ENCODE results near the gene FHAD1. TPM values are rescaled to one million over a fixed set of nuclear protein-coding genes. Genes with fewer than 3 reads are reported as not detected.
A peak's percentile ranks its signal among the peaks of the same experiment; 100 is the strongest.

FHAD1 gene
- total RNA-seq, 2 experiments from 2014 or later: not detected

- CTCF ChIA-PET: no interaction called here
- Mint-ChIP-seq H3K36me3 (ENCODE audit: low read depth) (no peaks in the 10 kb centered on the region), H3K4me3 (no peak overlapping the region), H3K4me1 (peaks cover 1% of the 10 kb centered on the region), H3K27me3 (peaks cover 27% of the 10 kb centered on the region), H3K9me3 (no peaks in the 10 kb centered on the region), H3K27ac (no peak overlapping the region)
- DNase-seq: no peak
- POLR2A ChIA-PET: no interaction called here
Observed at GRCh38 chr1:15224259-15224869, 22.7 kb upstream of the FHAD1 start.

GRCh38 chr1:15224974-15225373, 22.0 kb upstream of the FHAD1 start:
- ChIA-PET POLR2A (no interaction called here), CTCF (no interaction called here)
- H3K27ac Mint-ChIP-seq: no peak overlapping the region
- H3K9me3 Mint-ChIP-seq: no peaks in the 10 kb centered on the region
- DNase-seq: no peak
- H3K4me3 Mint-ChIP-seq: no peak overlapping the region
- no peaks in the 10 kb centered on the region for H3K36me3 Mint-ChIP-seq (ENCODE audit: low read depth)
- H3K4me1 Mint-ChIP-seq: peaks cover 1% of the 10 kb centered on the region
- peaks cover 25% of the 10 kb centered on the region for H3K27me3 Mint-ChIP-seq

- no peaks in the 10 kb centered on the region for H3K36me3 Mint-ChIP-seq (ENCODE audit: low read depth)
- CTCF ChIA-PET: interaction anchor here (0.6 to 1.2 kb wide), 3 partner anchors 9 to 47 kb away, joined by 3 read pairs; no protein-coding TSS in a partner anchor
- H3K27me3 Mint-ChIP-seq: peaks cover 23% of the 10 kb centered on the region
- H3K4me1 Mint-ChIP-seq: peaks cover 1% of the 10 kb centered on the region
- H3K9me3 Mint-ChIP-seq: no peaks in the 10 kb centered on the region
- H3K27ac Mint-ChIP-seq: no peak overlapping the region
- no peak overlapping the region for H3K4me3 Mint-ChIP-seq
- POLR2A ChIA-PET: no interaction called here
- no peak for DNase-seq
Observed at GRCh38 chr1:15225461-15225860, 21.6 kb upstream of the FHAD1 start.

GRCh38 chr1:15226388-15227255, 20.4 kb upstream of the FHAD1 start:
- no peaks in the 10 kb centered on the region for H3K36me3 Mint-ChIP-seq (ENCODE audit: low read depth)
- ChIA-PET POLR2A (interaction anchor here (0.9 kb wide), 1 partner anchor 26 kb away, joined by 3 read pairs; no protein-coding TSS in a partner anchor), CTCF (interaction anchor here (0.6 to 1.2 kb wide), 3 partner anchors 8 to 46 kb away, joined by 3 read pairs; no protein-coding TSS in a partner anchor)
- H3K4me3 Mint-ChIP-seq: no peak overlapping the region
- no peak for DNase-seq
- no peaks in the 10 kb centered on the region for H3K9me3 Mint-ChIP-seq
- H3K27ac Mint-ChIP-seq: no peak overlapping the region
- H3K27me3 Mint-ChIP-seq: peaks cover 23% of the 10 kb centered on the region
- H3K4me1 Mint-ChIP-seq: peaks cover 8% of the 10 kb centered on the region

GRCh38 chr1:15229707-15230131, 17.3 kb upstream of the FHAD1 start:
- no peaks in the 10 kb centered on the region for H3K9me3 Mint-ChIP-seq
- ChIA-PET CTCF (interaction anchor here (0.6 kb wide), 1 partner anchor 185 kb away, joined by 4 read pairs; no protein-coding TSS in a partner anchor), POLR2A (interaction anchor here (0.7 kb wide), 1 partner anchor 26 kb away, joined by 3 read pairs; no protein-coding TSS in a partner anchor)
- DNase-seq: no peak
- no peak overlapping the region for H3K27ac Mint-ChIP-seq
- no peak overlapping the region for H3K4me3 Mint-ChIP-seq
- peaks cover 15% of the 10 kb centered on the region for H3K4me1 Mint-ChIP-seq
- H3K27me3 Mint-ChIP-seq: peaks cover 10% of the 10 kb centered on the region
- H3K36me3 Mint-ChIP-seq (ENCODE audit: low read depth): no peaks in the 10 kb centered on the region

GRCh38 chr1:15231714-15232201, 15.3 kb upstream of the FHAD1 start:
- ChIA-PET CTCF (no interaction called here), POLR2A (interaction anchor here (0.6 to 0.7 kb wide), 2 partner anchors 16 to 392 kb away, joined by 3 to 5 read pairs; no protein-coding TSS in a partner anchor)
- Mint-ChIP-seq H3K9me3 (no peaks in the 10 kb centered on the region), H3K27ac (no peak overlapping the region), H3K36me3 (ENCODE audit: low read depth) (no peaks in the 10 kb centered on the region), H3K27me3 (peaks cover 15% of the 10 kb centered on the region), H3K4me3 (no peak overlapping the region), H3K4me1 (peaks cover 15% of the 10 kb centered on the region)
- peak; percentile 36 for DNase-seq

- peaks cover 15% of the 10 kb centered on the region for H3K4me1 Mint-ChIP-seq
- ChIA-PET POLR2A (no interaction called here), CTCF (no interaction called here)
- no peak for DNase-seq
- H3K36me3 Mint-ChIP-seq (ENCODE audit: low read depth): peaks cover 3% of the 10 kb centered on the region
- no peaks in the 10 kb centered on the region for H3K9me3 Mint-ChIP-seq
- H3K27ac Mint-ChIP-seq: no peak overlapping the region
- no peak overlapping the region for H3K4me3 Mint-ChIP-seq
- peaks cover 20% of the 10 kb centered on the region for H3K27me3 Mint-ChIP-seq
Observed at GRCh38 chr1:15233689-15234088, 13.3 kb upstream of the FHAD1 start.

- H3K4me1 Mint-ChIP-seq: peaks cover 11% of the 10 kb centered on the region
- H3K4me3 Mint-ChIP-seq: no peak overlapping the region
- H3K27me3 Mint-ChIP-seq: peaks cover 26% of the 10 kb centered on the region
- no peaks in the 10 kb centered on the region for H3K9me3 Mint-ChIP-seq
- peaks cover 3% of the 10 kb centered on the region for H3K36me3 Mint-ChIP-seq (ENCODE audit: low read depth)
- no peak overlapping the region for H3K27ac Mint-ChIP-seq
- ChIA-PET CTCF (interaction anchor here (1.0 to 1.3 kb wide), 2 partner anchors 12 to 20 kb away, joined by 3 to 8 read pairs; no protein-coding TSS in a partner anchor), POLR2A (interaction anchor here (1.0 kb wide), 1 partner anchor 12 kb away, joined by 3 read pairs; no protein-coding TSS in a partner anchor)
- DNase-seq: no peak
Observed at GRCh38 chr1:15236321-15236721, 10.7 kb upstream of the FHAD1 start.

GRCh38 chr1:15236746-15237145, 10.3 kb upstream of the FHAD1 start:
- H3K27me3 Mint-ChIP-seq: peaks cover 29% of the 10 kb centered on the region
- CTCF ChIA-PET: interaction anchor here (1.0 to 1.3 kb wide), 2 partner anchors 12 to 20 kb away, joined by 3 to 8 read pairs; no protein-coding TSS in a partner anchor
- H3K36me3 Mint-ChIP-seq (ENCODE audit: low read depth): peaks cover 3% of the 10 kb centered on the region
- no peak for DNase-seq
- H3K27ac Mint-ChIP-seq: no peak overlapping the region
- H3K4me3 Mint-ChIP-seq: no peak overlapping the region
- H3K9me3 Mint-ChIP-seq: no peaks in the 10 kb centered on the region
- POLR2A ChIA-PET: interaction anchor here (1.0 kb wide), 1 partner anchor 12 kb away, joined by 3 read pairs; no protein-coding TSS in a partner anchor
- H3K4me1 Mint-ChIP-seq: peaks cover 7% of the 10 kb centered on the region

- Mint-ChIP-seq H3K4me3 (no peak overlapping the region), H3K9me3 (no peaks in the 10 kb centered on the region), H3K27me3 (peaks cover 34% of the 10 kb centered on the region), H3K27ac (no peak overlapping the region), H3K36me3 (ENCODE audit: low read depth) (peaks cover 3% of the 10 kb centered on the region), H3K4me1 (no peaks in the 10 kb centered on the region)
- ChIA-PET CTCF (interaction anchor here (1.2 kb wide), 1 partner anchor 10 kb away, joined by 5 read pairs; no protein-coding TSS in a partner anchor), POLR2A (interaction anchor here (0.6 kb wide), 1 partner anchor 273 kb away, joined by 3 read pairs; no protein-coding TSS in a partner anchor)
- no peak for DNase-seq
Observed at GRCh38 chr1:15238789-15239188, 8.2 kb upstream of the FHAD1 start.

GRCh38 chr1:15242766-15243165, 4.3 kb upstream of the FHAD1 start:
- Mint-ChIP-seq H3K27ac (no peak overlapping the region), H3K4me1 (peaks cover 17% of the 10 kb centered on the region), H3K27me3 (peaks cover 46% of the 10 kb centered on the region), H3K9me3 (peaks cover 16% of the 10 kb centered on the region), H3K4me3 (no peak overlapping the region), H3K36me3 (ENCODE audit: low read depth) (peaks cover 17% of the 10 kb centered on the region)
- POLR2A ChIA-PET: no interaction called here
- CTCF ChIA-PET: interaction anchor here (0.8 kb wide), 1 partner anchor 86 kb away, joined by 5 read pairs; no protein-coding TSS in a partner anchor
- DNase-seq: no peak

- Mint-ChIP-seq H3K4me3 (no peak overlapping the region), H3K4me1 (peaks cover 24% of the 10 kb centered on the region), H3K9me3 (peaks cover 22% of the 10 kb centered on the region), H3K36me3 (ENCODE audit: low read depth) (peaks cover 18% of the 10 kb centered on the region), H3K27me3 (peaks cover 47% of the 10 kb centered on the region), H3K27ac (no peak overlapping the region)
- ChIA-PET POLR2A (no interaction called here), CTCF (no interaction called here)
- no peak for DNase-seq
Observed at GRCh38 chr1:15243275-15244043, 3.6 kb upstream of the FHAD1 start.

Measured in activated CD4-positive, alpha-beta T cell treated with anti-CD3 and anti-CD28 coated beads, Interleukin-2, amount 10 ng/mL, durations not matched to agents 7 days and 5 days (primary cell).